Thoracic aorta (tissue), 2 donors: ENCODE results near the gene XDH. TPM values are rescaled to one million over a fixed set of nuclear protein-coding genes. Genes with fewer than 3 reads are reported as not detected.

Experiments used
- ATAC-seq: fragments of 150-250 bp; one replicate; pipeline ENCODE4 v1.8.0; 2017; ENCODE audit warnings: low read depth; ENCODE audit not compliant: insufficient number of reproducible peaks, low FRiP score
- DNase-seq: peaks from one replicate; pipeline ENCODE4 v3.0.0-alpha.2; 2020; ENCODE audit warnings: low spot score
- H3K27ac ChIP-seq, 2 donors: fragments of 200-600 bp; sonication (generic); 1 replicate in 1 of 2; 2 replicates in 1 of 2; pipeline ENCODE4 v1.5.1; 2016; ENCODE audit warnings: mild to moderate bottlenecking in 2 of 2, moderate library complexity in 2 of 2
- H3K27me3 ChIP-seq: fragments of 200-600 bp; sonication (generic); replicated peaks from 2 replicates; pipeline ENCODE4 v1.6.0; 2016; ENCODE audit warnings: mild to moderate bottlenecking; ENCODE audit not compliant: insufficient read depth
- H3K36me3 ChIP-seq: fragments of 200-600 bp; sonication (generic); one replicate; pipeline ENCODE4 v1.5.1; 2016
- H3K4me1 ChIP-seq, 2 donors: fragments of 200-600 bp; sonication (generic); 1 replicate in 1 of 2; 2 replicates in 1 of 2; pipeline versions ENCODE4 v1.5.1 to v1.6.0; 2016; ENCODE audit warnings: low read depth in 2 of 2, mild to moderate bottlenecking in 1 of 2; ENCODE audit not compliant: control insufficient read depth in 1 of 2
- H3K4me3 ChIP-seq: fragments of 200-600 bp; sonication (generic); 2 replicates; pipeline ENCODE4 v1.5.1; 2016; ENCODE audit warnings: mild to moderate bottlenecking
- H3K9me3 ChIP-seq: fragments of 200-600 bp; sonication (generic); 2 replicates; pipeline ENCODE4 v1.5.1; 2016
- total RNA-seq, 2 donors: library from RNA; depleted of rRNA; stranded (reverse); fragments of >200 nt; gene quantifications; one replicate each; pipeline versions ENCODE4 v1.1.0 to v1.2.3, GENCODE V29; 2016
- TF ChIP-seq, protein P1 (sequence below): fragments of 200-600 bp; sonication (generic); IDR thresholded peaks from one replicate; pipeline ENCODE4 v1.5.1; 2019; ENCODE audit warnings: antibody characterized with exemption

XDH gene
- total RNA-seq, 2 donors from 2014 or later, result not detected

DNA sequence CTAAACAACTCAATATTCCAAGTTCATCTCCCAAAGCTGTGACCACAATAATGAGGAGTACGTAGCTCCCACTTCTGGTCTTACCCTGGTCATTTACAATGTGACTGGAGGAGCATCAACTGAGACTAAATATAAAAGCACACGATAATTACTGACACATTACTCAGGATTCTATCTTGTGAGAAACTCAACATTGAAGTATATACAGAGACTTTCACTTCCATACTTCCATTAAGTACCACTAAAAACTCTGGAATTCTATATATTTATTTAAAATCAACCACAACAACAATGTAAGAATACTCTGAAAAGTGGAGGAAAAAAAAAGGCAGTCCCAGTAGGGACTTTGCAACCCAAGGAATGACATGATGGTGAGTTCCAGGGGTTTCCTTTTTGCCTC is 61.4 kb downstream of the XDH start:
- no peaks in the 10 kb centered on the region for H3K9me3 ChIP-seq
- H3K27me3 ChIP-seq, result no peaks in the 10 kb centered on the region
- ATAC-seq (no peak), DNase-seq (no peak)
- TF ChIP-seq, protein P1, sequence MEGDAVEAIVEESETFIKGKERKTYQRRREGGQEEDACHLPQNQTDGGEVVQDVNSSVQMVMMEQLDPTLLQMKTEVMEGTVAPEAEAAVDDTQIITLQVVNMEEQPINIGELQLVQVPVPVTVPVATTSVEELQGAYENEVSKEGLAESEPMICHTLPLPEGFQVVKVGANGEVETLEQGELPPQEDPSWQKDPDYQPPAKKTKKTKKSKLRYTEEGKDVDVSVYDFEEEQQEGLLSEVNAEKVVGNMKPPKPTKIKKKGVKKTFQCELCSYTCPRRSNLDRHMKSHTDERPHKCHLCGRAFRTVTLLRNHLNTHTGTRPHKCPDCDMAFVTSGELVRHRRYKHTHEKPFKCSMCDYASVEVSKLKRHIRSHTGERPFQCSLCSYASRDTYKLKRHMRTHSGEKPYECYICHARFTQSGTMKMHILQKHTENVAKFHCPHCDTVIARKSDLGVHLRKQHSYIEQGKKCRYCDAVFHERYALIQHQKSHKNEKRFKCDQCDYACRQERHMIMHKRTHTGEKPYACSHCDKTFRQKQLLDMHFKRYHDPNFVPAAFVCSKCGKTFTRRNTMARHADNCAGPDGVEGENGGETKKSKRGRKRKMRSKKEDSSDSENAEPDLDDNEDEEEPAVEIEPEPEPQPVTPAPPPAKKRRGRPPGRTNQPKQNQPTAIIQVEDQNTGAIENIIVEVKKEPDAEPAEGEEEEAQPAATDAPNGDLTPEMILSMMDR, result no peak
- no peak overlapping the region for H3K27ac ChIP-seq
- H3K36me3 ChIP-seq, result no peaks in the 10 kb centered on the region
- no peak overlapping the region for H3K4me3 ChIP-seq
- no peaks in the 10 kb centered on the region for H3K4me1 ChIP-seq

DNA sequence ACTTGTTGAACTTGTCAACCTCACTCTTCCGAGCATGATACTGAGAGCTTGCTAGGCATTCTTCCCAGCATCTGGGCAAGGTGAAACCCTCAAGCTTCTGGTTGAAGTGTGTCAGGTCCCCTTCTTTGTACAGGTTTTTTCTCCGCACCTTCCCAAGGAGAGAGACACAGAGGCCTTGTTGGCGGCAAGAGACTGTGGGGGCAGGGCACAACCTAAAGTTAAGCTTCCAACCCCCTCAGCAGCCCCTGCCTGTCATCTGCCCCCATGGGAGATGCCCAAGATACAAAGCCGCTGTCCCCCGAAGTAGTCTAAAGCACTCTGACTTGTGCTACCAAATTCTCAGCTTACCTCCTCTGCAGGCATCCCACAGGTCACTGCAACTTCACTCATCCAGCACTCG is 64.9 kb downstream of the XDH start:
- Histone ChIP-seq H3K4me1 (no peaks in the 10 kb centered on the region), H3K36me3 (no peaks in the 10 kb centered on the region), H3K9me3 (no peaks in the 10 kb centered on the region), H3K27ac (no peak overlapping the region), H3K4me3 (no peak overlapping the region), H3K27me3 (no peaks in the 10 kb centered on the region)
- TF ChIP-seq, protein P1, result no peak
- no peak for ATAC-seq
- DNase-seq, result no peak

DNA sequence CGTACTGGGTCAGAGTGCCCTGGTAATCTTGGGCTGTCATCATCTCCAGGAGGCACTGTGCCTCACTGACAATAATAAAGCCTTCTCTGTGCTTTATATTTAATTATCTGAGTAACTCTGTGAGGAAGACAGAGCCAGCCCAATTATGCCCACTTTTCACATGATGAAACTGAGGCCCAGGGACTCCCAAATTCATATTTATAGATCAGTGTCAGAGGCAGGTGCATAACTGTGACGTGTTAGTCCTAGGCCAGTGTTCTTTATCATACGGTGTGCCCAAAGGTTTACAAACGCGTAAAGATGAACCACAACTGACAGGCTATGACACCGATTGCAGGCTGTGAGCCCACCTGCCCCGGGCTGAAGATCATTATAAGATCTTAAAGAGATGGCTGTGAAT is 65.4 kb downstream of the XDH start:
- ATAC-seq (no peak), DNase-seq (no peak)
- H3K36me3 ChIP-seq, result no peaks in the 10 kb centered on the region
- H3K9me3 ChIP-seq, result no peaks in the 10 kb centered on the region
- H3K27me3 ChIP-seq, result no peaks in the 10 kb centered on the region
- no peak overlapping the region for H3K4me3 ChIP-seq
- TF ChIP-seq, protein P1, result no peak
- no peaks in the 10 kb centered on the region for H3K4me1 ChIP-seq
- H3K27ac ChIP-seq, result no peak overlapping the region

DNA sequence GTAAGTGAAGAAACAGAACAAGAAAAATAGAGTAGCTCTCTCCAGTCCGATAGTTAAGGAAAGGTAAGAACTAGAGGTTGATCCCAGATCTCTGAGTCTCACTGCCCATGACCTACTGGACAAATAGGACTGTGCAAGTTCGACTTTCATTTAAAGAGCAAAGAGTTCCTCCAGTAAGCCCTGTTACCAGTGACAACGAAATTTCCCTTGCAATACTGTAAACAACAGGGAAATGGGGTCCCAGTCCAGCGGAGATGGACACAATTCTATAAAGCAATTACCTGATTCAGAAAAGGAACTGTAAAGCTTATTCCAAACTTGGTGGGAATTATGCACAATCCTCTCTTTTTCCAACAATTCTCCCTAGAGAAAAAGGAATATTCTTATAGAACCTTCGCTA is 65.9 kb downstream of the XDH start:
- ATAC-seq, result no peak
- no peak overlapping the region for H3K27ac ChIP-seq
- no peaks in the 10 kb centered on the region for H3K36me3 ChIP-seq
- H3K9me3 ChIP-seq, result no peaks in the 10 kb centered on the region
- no peaks in the 10 kb centered on the region for H3K4me1 ChIP-seq
- H3K4me3 ChIP-seq, result no peak overlapping the region
- no peak for DNase-seq
- H3K27me3 ChIP-seq, result no peaks in the 10 kb centered on the region
- TF ChIP-seq, protein P1, result no peak

DNA sequence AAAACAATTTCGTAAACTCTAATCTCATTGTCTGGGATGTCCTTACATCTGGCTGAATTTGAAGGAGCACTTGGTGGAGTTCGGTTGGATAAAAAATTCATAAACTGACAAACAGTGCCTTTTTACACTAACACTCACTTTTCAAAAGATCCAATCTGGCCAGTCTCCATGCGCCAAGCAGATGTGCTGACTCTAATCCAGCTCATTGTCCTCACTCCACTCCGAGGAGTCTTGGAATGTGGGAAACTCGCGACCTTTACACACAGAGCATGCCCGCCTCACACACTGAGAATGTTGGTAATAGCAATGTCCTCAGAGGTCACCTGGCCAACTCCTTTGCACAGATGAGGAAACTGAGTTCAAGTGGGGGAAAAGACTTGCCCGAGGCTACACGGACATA is 66.8 kb downstream of the XDH start:
- no peaks in the 10 kb centered on the region for H3K36me3 ChIP-seq
- no peak for ATAC-seq

More for the DNA sequence above, 66.8 kb downstream of the XDH start:
- TF ChIP-seq, protein P1, result no peak
- no peaks in the 10 kb centered on the region for H3K27me3 ChIP-seq
- H3K27ac ChIP-seq, result no peak overlapping the region
- H3K4me3 ChIP-seq, result no peak overlapping the region
- H3K9me3 ChIP-seq, result no peaks in the 10 kb centered on the region
- H3K4me1 ChIP-seq, result no peaks in the 10 kb centered on the region
- DNase-seq, result no peak
